GM19043 (cell line): ENCODE measurements around the gene THBS3.
"Not testable (repeated sequence)": the region's sequence is repeated elsewhere in the genome, so short reads cannot be mapped to it uniquely, and the experiment has no call there.

Source experiments
- ATAC-seq: cut with Tn5 transposase; IDR thresholded peaks from one replicate; pipeline ENCODE4 v1.9.1; 2021; ENCODE audit warnings: low read depth; ENCODE audit not compliant: unreplicated experiment

THBS3 gene

GRCh38 chr1:155207806-155208540 lies at the start of gene THBS3:
Gene THBS3 (minus strand): TSS chr1:155207897. CDS start chr1:155207876, 21 bp downstream.
- no peak for ATAC-seq

GRCh38 chr1:155256058-155256852 lies 48.6 kb upstream of the THBS3 start:
- ATAC-seq = no peak

GRCh38 chr1:155255243-155256007 lies 47.7 kb upstream of the THBS3 start, which contains the start of gene ENTREP3:
Gene ENTREP3 (minus strand): TSS chr1:155255483. CDS start chr1:155254877, 606 bp downstream.
- peak; percentile 65 for ATAC-seq

GRCh38 chr1:155254714-155255242 lies 47.1 kb upstream of the THBS3 start:
- no peak for ATAC-seq

- ATAC-seq = no peak
These were observed 46.6 kb upstream of the THBS3 start for GRCh38 chr1:155254228-155254713.

- ATAC-seq = no peak
These were observed 46.1 kb upstream of the THBS3 start for GRCh38 chr1:155253797-155254196.

GRCh38 chr1:155253208-155253607 lies 45.5 kb upstream of the THBS3 start:
- ATAC-seq = no peak

GRCh38 chr1:155251566-155251965 lies 43.9 kb upstream of the THBS3 start:
- no peak for ATAC-seq

GRCh38 chr1:155250633-155251449 lies 43.1 kb upstream of the THBS3 start:
- peak; percentile 73 for ATAC-seq

- ATAC-seq = no peak
These were observed 42.5 kb upstream of the THBS3 start for GRCh38 chr1:155250246-155250632.

- no peak for ATAC-seq
These were observed 40.2 kb upstream of the THBS3 start for GRCh38 chr1:155247667-155248553.

GRCh38 chr1:155246796-155247195 lies 39.1 kb upstream of the THBS3 start:
- ATAC-seq = not testable (repeated sequence)

- no peak for ATAC-seq
These were observed 37.4 kb upstream of the THBS3 start for GRCh38 chr1:155245163-155245524.

- ATAC-seq = peak; percentile 89
These were observed 36.9 kb upstream of the THBS3 start for GRCh38 chr1:155244368-155245162.

GRCh38 chr1:155242805-155243358 lies 35.2 kb upstream of the THBS3 start:
- ATAC-seq = no peak

- ATAC-seq = no peak
These were observed 34.2 kb upstream of the THBS3 start for GRCh38 chr1:155241841-155242264.

- ATAC-seq = no peak
These were observed 33.5 kb upstream of the THBS3 start for GRCh38 chr1:155241069-155241679.
